ENCODE measurements around the gene KCNMA1. TPM values are rescaled to one million over a fixed set of nuclear protein-coding genes. Genes with fewer than 3 reads are reported as not detected.

KCNMA1 gene
- total and polyA plus RNA-seq, 2 donors from 2014 or later, result 4.2 to 8.9 TPM

- Histone ChIP-seq H3K9me3 (ENCODE audit: control insufficient read depth in 2 of 3, insufficient read depth in 1 of 3, low read length in 3 of 3) (no peaks in the 10 kb centered on the region), H3K36me3 (ENCODE audit: control insufficient read depth in 2 of 3, insufficient read depth in 3 of 3, low read length in 3 of 3) (no peaks in the 10 kb centered on the region), H3K4me3 (ENCODE audit: low read length in 3 of 3) (no peak overlapping the region), H3K27me3 (ENCODE audit: control insufficient read depth, insufficient read depth, low read length) (no peaks in the 10 kb centered on the region), H3K9ac (ENCODE audit: low read length in 3 of 3) (no peak overlapping the region), H3K4me1 (ENCODE audit: control insufficient read depth in 2 of 3, insufficient read depth in 2 of 3, low read depth in 1 of 3, low read length in 3 of 3) (peaks cover 0 to 3% (median 0%) of the 10 kb centered on the region in 3 donors), H3K27ac (ENCODE audit: low read depth in 2 of 2, low read length in 2 of 2) (no peak overlapping the region)
- DNase-seq (peak in 1 of 5 donors; percentile 45), FAIRE-seq (no peak)
- TF ChIP-seq CTCF (IDR thresholded peaks at IDR 0.05; ENCODE audit: borderline replicate concordance, extremely low read depth, insufficient read depth), result no peak
- intact Hi-C loops (cut with DNase I), result no loop called here
These were observed 34.1 kb downstream of the KCNMA1 start for GRCh38 chr10:77603534-77603927.

- Histone ChIP-seq H3K9ac (ENCODE audit: low read length in 3 of 3) (no peak overlapping the region), H3K27ac (ENCODE audit: low read depth in 2 of 2, low read length in 2 of 2) (no peak overlapping the region), H3K4me3 (ENCODE audit: low read length in 3 of 3) (no peak overlapping the region), H3K36me3 (ENCODE audit: control insufficient read depth in 2 of 3, insufficient read depth in 3 of 3, low read length in 3 of 3) (no peaks in the 10 kb centered on the region), H3K27me3 (ENCODE audit: control insufficient read depth, insufficient read depth, low read length) (no peaks in the 10 kb centered on the region), H3K9me3 (ENCODE audit: control insufficient read depth in 2 of 3, insufficient read depth in 1 of 3, low read length in 3 of 3) (no peaks in the 10 kb centered on the region), H3K4me1 (ENCODE audit: control insufficient read depth in 2 of 3, insufficient read depth in 2 of 3, low read depth in 1 of 3, low read length in 3 of 3) (peaks cover 0 to 3% (median 0%) of the 10 kb centered on the region in 3 donors)
- TF ChIP-seq CTCF (IDR thresholded peaks at IDR 0.05; ENCODE audit: borderline replicate concordance, extremely low read depth, insufficient read depth), result no peak
- FAIRE-seq (no peak), DNase-seq (peak in 2 of 5 donors; percentile 38 to 47)
- intact Hi-C loops (cut with DNase I), result no loop called here
These were observed 34.6 kb downstream of the KCNMA1 start for GRCh38 chr10:77602913-77603533.

- DNase-seq (no peak), FAIRE-seq (no peak)
- Histone ChIP-seq H3K27me3 (ENCODE audit: control insufficient read depth, insufficient read depth, low read length) (no peaks in the 10 kb centered on the region), H3K36me3 (ENCODE audit: control insufficient read depth in 2 of 3, insufficient read depth in 3 of 3, low read length in 3 of 3) (no peaks in the 10 kb centered on the region), H3K9me3 (ENCODE audit: control insufficient read depth in 2 of 3, insufficient read depth in 1 of 3, low read length in 3 of 3) (no peaks in the 10 kb centered on the region), H3K9ac (ENCODE audit: low read length in 3 of 3) (no peak overlapping the region), H3K27ac (ENCODE audit: low read depth in 2 of 2, low read length in 2 of 2) (no peak overlapping the region), H3K4me1 (ENCODE audit: control insufficient read depth in 2 of 3, insufficient read depth in 2 of 3, low read depth in 1 of 3, low read length in 3 of 3) (peaks cover 0 to 3% (median 0%) of the 10 kb centered on the region in 3 donors), H3K4me3 (ENCODE audit: low read length in 3 of 3) (no peak overlapping the region)
- intact Hi-C loops (cut with DNase I), result no loop called here
- no peak for TF ChIP-seq CTCF (IDR thresholded peaks at IDR 0.05; ENCODE audit: borderline replicate concordance, extremely low read depth, insufficient read depth)
These were observed 35.2 kb downstream of the KCNMA1 start for GRCh38 chr10:77602231-77602912.

All from kidney (tissue), 14 donors.